ENCODE results near the gene CASKIN1. TPM values are rescaled to one million over a fixed set of nuclear protein-coding genes. Genes with fewer than 3 reads are reported as not detected.
A peak's percentile ranks its signal among the peaks of the same experiment; 100 is the strongest.

Gene CASKIN1
- polyA plus RNA-seq, 3 donors, result not detected

DNA sequence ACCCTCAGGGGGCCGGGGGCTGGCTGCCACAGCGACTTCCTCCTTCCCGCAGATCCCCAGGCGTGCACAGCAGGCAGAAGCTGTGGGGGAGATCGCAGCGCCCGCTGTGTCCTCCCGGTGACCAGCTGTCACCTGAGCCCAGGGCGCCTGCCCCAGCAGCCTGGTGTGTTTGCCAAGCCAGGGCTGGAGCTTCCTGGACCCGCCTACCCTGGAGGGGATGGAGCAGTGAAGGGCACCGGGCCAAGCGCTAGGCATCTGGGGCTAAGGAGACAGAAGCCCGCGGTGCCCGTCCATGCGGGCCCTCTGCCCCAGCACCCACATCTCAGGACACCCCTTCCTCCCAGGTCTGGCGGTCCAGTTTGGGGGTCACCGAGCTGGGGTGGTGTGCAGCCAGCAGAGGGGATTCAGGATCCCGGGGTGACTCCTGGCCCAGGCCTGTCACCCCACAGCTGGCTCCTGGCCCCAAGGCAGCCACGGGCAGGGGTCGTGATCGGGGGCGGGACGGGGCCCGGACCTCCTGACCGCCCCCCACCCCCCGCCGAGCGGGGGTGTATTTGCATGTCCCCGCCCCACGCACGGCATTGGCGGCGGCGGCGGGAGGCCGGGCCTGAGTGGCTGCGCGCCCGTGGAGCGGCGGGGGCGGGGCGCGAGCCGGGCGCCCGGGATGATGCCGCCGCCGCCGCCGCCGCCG, 48.3 kb downstream of the CASKIN1 start, which contains the start of gene RAB26:
Gene RAB26 (plus strand): TSS at position 645 of the 691 bp plus-strand sequence. CDS start 159 bp downstream, outside the sequence.
- peaks cover 10 to 18% of the 10 kb centered on the region in 2 donors for H3K36me3 Mint-ChIP-seq
- DNase-seq, result no peak
- H3K36me3 ChIP-seq (replicated peaks in 1 of 2; ENCODE audit: control insufficient read depth in 1 of 2, insufficient read depth in 2 of 2, low read length in 2 of 2), result peaks cover 3 to 9% of the 10 kb centered on the region in 2 donors
- H3K9ac ChIP-seq (ENCODE audit: insufficient read depth, low read length, poor library complexity, severe bottlenecking), result peak within 1 kb of the TSS; percentile 27
- H4K20me1 ChIP-seq (ENCODE audit: insufficient read depth, low read length), result peaks cover 44% of the 10 kb centered on the region
- peaks cover 30% of the 10 kb centered on the region for H3K4me1 Mint-ChIP-seq
- no peaks in the 10 kb centered on the region for H3K9me3 ChIP-seq (replicated peaks in 1 of 2; ENCODE audit: control insufficient read depth in 1 of 2, insufficient read depth in 1 of 2, low read length in 2 of 2)
- peaks cover 15 to 38% (median 19%) of the 10 kb centered on the region in 3 donors for H3K27me3 Mint-ChIP-seq (ENCODE audit: low read depth in 3 of 3)
- H3K4me1 ChIP-seq (ENCODE audit: control insufficient read depth in 1 of 2, insufficient read depth in 2 of 2, low read length in 2 of 2), result peaks cover 21 to 32% of the 10 kb centered on the region in 2 donors
- peak within 1 kb of the TSS; percentile 83 for H3K4me2 ChIP-seq (replicated peaks; ENCODE audit: extremely low read depth, low read length, poor library complexity, severe bottlenecking)
- no peak within 1 kb of the TSS for H3K27ac ChIP-seq (ENCODE audit: low read depth in 1 of 2, low read length in 2 of 2)
- TF ChIP-seq CTCF (IDR thresholded peaks at IDR 0.05), result no peak
- H3K4me3 Mint-ChIP-seq, result peak within 1 kb of the TSS; percentile 43 to 70
- H3K27me3 ChIP-seq (ENCODE audit: control insufficient read depth in 2 of 2, insufficient read depth in 2 of 2, low read length in 2 of 2), result peaks cover 0 to 24% of the 10 kb centered on the region in 2 donors
- WGBS (ENCODE audit: insufficient coverage), result 1% methylated on average over 49 of the region's 55 CpGs
- intact Hi-C loops (cut with micrococcal nuclease), result loop anchor here in 1 of 2 donors (5.0 kb wide), 1 partner anchor 121 kb away; the partner anchor contains the start of gene NHERF2
- H3K27ac Mint-ChIP-seq, result no peak within 1 kb of the TSS
- H3K4me3 ChIP-seq (replicated peaks in 1 of 3; ENCODE audit: low read depth in 2 of 3, low read length in 3 of 3), result peak within 1 kb of the TSS in 2 of 3 experiments; percentile 20 to 64
- peak within 1 kb of the TSS; percentile 46 for H2AFZ ChIP-seq (ENCODE audit: insufficient read depth, low read depth, low read length, poor library complexity, severe bottlenecking)
- H3K9me3 Mint-ChIP-seq, result peaks cover 0 to 6% (median 0%) of the 10 kb centered on the region in 7 donors
- peaks cover 15% of the 10 kb centered on the region for H3K79me2 ChIP-seq (ENCODE audit: insufficient read depth, low read length)

DNA sequence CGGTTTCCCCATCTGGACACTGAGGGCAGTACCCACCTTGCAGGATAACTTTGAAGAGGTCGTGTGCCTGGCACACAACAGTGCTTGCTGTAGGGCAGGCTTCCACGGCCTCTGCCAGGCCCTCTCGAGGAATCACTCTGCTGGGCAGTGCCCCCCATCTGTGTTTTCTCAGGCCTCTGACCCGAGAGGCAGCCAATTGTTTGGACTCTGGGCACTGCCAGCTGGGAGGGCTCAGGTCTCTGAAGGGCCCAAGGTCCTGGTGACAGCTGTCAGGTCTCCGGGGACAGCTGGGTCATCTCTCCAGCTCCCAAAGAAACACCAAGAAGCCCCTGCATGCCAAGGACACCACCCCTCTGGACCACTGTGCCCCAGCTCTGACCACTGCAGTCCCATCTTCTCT, 49.0 kb downstream of the CASKIN1 start:
- peaks cover 17 to 38% (median 19%) of the 10 kb centered on the region in 3 donors for H3K27me3 Mint-ChIP-seq (ENCODE audit: low read depth in 3 of 3)
- no peak for TF ChIP-seq CTCF (IDR thresholded peaks at IDR 0.05)
- Histone ChIP-seq H3K36me3 (replicated peaks in 1 of 2; ENCODE audit: control insufficient read depth in 1 of 2, insufficient read depth in 2 of 2, low read length in 2 of 2) (peaks cover 3 to 9% of the 10 kb centered on the region in 2 donors), H3K27ac (ENCODE audit: low read depth in 1 of 2, low read length in 2 of 2) (no peak overlapping the region), H3K4me1 (ENCODE audit: control insufficient read depth in 1 of 2, insufficient read depth in 2 of 2, low read length in 2 of 2) (peaks cover 15 to 25% of the 10 kb centered on the region in 2 donors), H3K9me3 (replicated peaks in 1 of 2; ENCODE audit: control insufficient read depth in 1 of 2, insufficient read depth in 1 of 2, low read length in 2 of 2) (no peaks in the 10 kb centered on the region), H3K79me2 (ENCODE audit: insufficient read depth, low read length) (peaks cover 8% of the 10 kb centered on the region), H2AFZ (ENCODE audit: insufficient read depth, low read depth, low read length, poor library complexity, severe bottlenecking) (no peak overlapping the region), H3K4me2 (replicated peaks; ENCODE audit: extremely low read depth, low read length, poor library complexity, severe bottlenecking) (no peak overlapping the region), H3K4me3 (replicated peaks in 1 of 3; ENCODE audit: low read depth in 2 of 3, low read length in 3 of 3) (no peak overlapping the region), H4K20me1 (ENCODE audit: insufficient read depth, low read length) (peaks cover 37% of the 10 kb centered on the region), H3K9ac (ENCODE audit: insufficient read depth, low read length, poor library complexity, severe bottlenecking) (no peak overlapping the region), H3K27me3 (ENCODE audit: control insufficient read depth in 2 of 2, insufficient read depth in 2 of 2, low read length in 2 of 2) (peaks cover 0 to 24% of the 10 kb centered on the region in 2 donors)
- peaks cover 24% of the 10 kb centered on the region for H3K4me1 Mint-ChIP-seq
- peaks cover 10 to 16% of the 10 kb centered on the region in 2 donors for H3K36me3 Mint-ChIP-seq
- 88% methylated on average over 5 of the region's 6 CpGs for WGBS (ENCODE audit: insufficient coverage)
- H3K9me3 Mint-ChIP-seq, result peaks cover 0 to 6% (median 0%) of the 10 kb centered on the region in 7 donors
- intact Hi-C loops (cut with micrococcal nuclease), result loop anchor here in 1 of 2 donors (5.0 kb wide), 1 partner anchor 120 kb away; the partner anchor contains the start of gene NHERF2
- no peak for DNase-seq
- H3K27ac Mint-ChIP-seq, result no peak overlapping the region
- H3K4me3 Mint-ChIP-seq, result no peak overlapping the region

Data from CD14-positive monocyte (primary cell).